Activated CD4-positive, alpha-beta T cell treated with anti-CD3 and anti-CD28 coated beads for 36 hours (primary cell): ENCODE data around the gene CENPV. TPM values are rescaled to one million over a fixed set of nuclear protein-coding genes. Genes with fewer than 3 reads are reported as not detected.
A peak's percentile ranks its signal among the peaks of the same experiment; 100 is the strongest.
"Not testable (repeated sequence)": the region's sequence is repeated elsewhere in the genome, so short reads cannot be mapped to it uniquely, and the experiment has no call there.

Source experiments
- ATAC-seq: fragments of 200-7000 bp; cut with Tn5 transposase; one replicate; pipeline ENCODE4 v1.10.0; 2021; ENCODE audit warnings: mild to moderate bottlenecking, moderate library complexity
- CTCF ChIA-PET: fragments of 350-600 bp; sonication (Branson Sonifier 250); formaldehyde crosslinking; loops from one replicate; lab custom pipeline; 2021; ENCODE audit warnings: antibody characterized with exemption; lab: Charles Lee
- POLR2A ChIA-PET: fragments of 350-600 bp; sonication (Branson Sonifier 250); formaldehyde crosslinking; loops from one replicate; lab custom pipeline; 2021; ENCODE audit warnings: antibody characterized with exemption, inconsistent platforms; lab: Charles Lee
- DNase-seq: peaks from one replicate; pipeline ENCODE4 v3.0.0-alpha.2; 2020
- H3K27ac Mint-ChIP-seq: one replicate; pipeline ENCODE4 v1.8.0; 2021; ENCODE audit warnings: mixed read lengths
- H3K27me3 Mint-ChIP-seq: one replicate; pipeline ENCODE4 v1.8.0; 2021; ENCODE audit warnings: mixed read lengths
- H3K36me3 Mint-ChIP-seq: one replicate; pipeline ENCODE4 v1.8.0; 2021; ENCODE audit warnings: low read depth, mixed read lengths
- H3K4me1 Mint-ChIP-seq: one replicate; pipeline ENCODE4 v1.8.0; 2021; ENCODE audit warnings: mixed read lengths
- H3K4me3 Mint-ChIP-seq: one replicate; pipeline ENCODE4 v1.8.0; 2021; ENCODE audit warnings: mild to moderate bottlenecking, moderate library complexity, mixed read lengths
- H3K9me3 Mint-ChIP-seq: one replicate; pipeline ENCODE4 v1.8.0; 2021; ENCODE audit warnings: low read depth, mixed read lengths
- intact Hi-C, 2 experiments: fragments of 100-400 bp; cut with DNase I in 1 of 2; cut with micrococcal nuclease in 1 of 2; formaldehyde crosslinking; loops; one replicate each; pipeline versions ENCODE4 v1.14.2 to v1.15.1; 2022 to 2024; cut with DNase I, micrococcal nuclease
- total RNA-seq, 2 experiments: library from RNA; stranded (reverse); gene quantifications; one replicate each; pipeline ENCODE4 v1.2.3, GENCODE V29; 2021

Gene CENPV
- 100 to 1,000 TPM; 100 to 132 TPM for total RNA-seq

- ATAC-seq = peak; percentile 82
- Mint-ChIP-seq H3K27me3 (no peaks in the 10 kb centered on the region), H3K9me3 (no peaks in the 10 kb centered on the region), H3K36me3 (peaks cover 14% of the 10 kb centered on the region), H3K4me3 (peak within 1 kb of the TSS; percentile 97), H3K27ac (peak within 1 kb of the TSS; percentile 84), H3K4me1 (peaks cover 22% of the 10 kb centered on the region)
- peak; percentile 81 for DNase-seq
- ChIA-PET CTCF (interaction anchor here (0.5 to 7.4 kb wide), 12 partner anchors 9 to 1483 kb away, joined by 3 to 64 read pairs (median 3); partner anchors contain the start of gene SREBF1), POLR2A (interaction anchor here (0.5 to 1.6 kb wide), 6 partner anchors 27 to 336 kb away, joined by 3 to 9 read pairs (median 4); partner anchors contain the start of genes CCDC144A and UBB)
- intact Hi-C loops = loop anchor here (1.0 to 5.0 kb wide), 7 partner anchors 27 to 182 kb away; partner anchors contain the start of gene PIGL (in 1 of the 2)
Measured at GRCh38 chr17:16353317-16354174, at the start of gene CENPV. TSS of gene CENPV (minus strand) at chr17:16353469. CDS start at chr17:16353436, 33 bp downstream.

GRCh38 chr17:16398270-16399267, 45.3 kb upstream of the CENPV start:
- Mint-ChIP-seq H3K4me1 (peaks cover 8% of the 10 kb centered on the region), H3K27ac (peak overlapping the region; percentile 2), H3K36me3 (no peaks in the 10 kb centered on the region), H3K9me3 (no peaks in the 10 kb centered on the region), H3K4me3 (no peak overlapping the region), H3K27me3 (no peaks in the 10 kb centered on the region)
- intact Hi-C loops = no loop called here
- DNase-seq (peak; percentile 58), ATAC-seq (peak; percentile 98)
- POLR2A ChIA-PET = no interaction called here
- CTCF ChIA-PET = interaction anchor here (0.9 kb wide), 1 partner anchor 18 kb away, joined by 3 read pairs; no protein-coding TSS in a partner anchor

GRCh38 chr17:16396693-16397092, 43.4 kb upstream of the CENPV start:
- H3K27ac Mint-ChIP-seq, H3K4me1 Mint-ChIP-seq, CTCF ChIA-PET, H3K27me3 Mint-ChIP-seq, ATAC-seq, H3K4me3 Mint-ChIP-seq, DNase-seq, H3K9me3 Mint-ChIP-seq, H3K36me3 Mint-ChIP-seq, intact Hi-C loops: not testable (repeated sequence)
- POLR2A ChIA-PET = interaction anchor here (0.8 kb wide), 1 partner anchor 18 kb away, joined by 4 read pairs; no protein-coding TSS in a partner anchor

- intact Hi-C loops, POLR2A ChIA-PET, CTCF ChIA-PET, H3K27me3 Mint-ChIP-seq, H3K9me3 Mint-ChIP-seq, H3K4me1 Mint-ChIP-seq, ATAC-seq, DNase-seq, H3K4me3 Mint-ChIP-seq, H3K27ac Mint-ChIP-seq, H3K36me3 Mint-ChIP-seq: not testable (repeated sequence)
Measured at GRCh38 chr17:16395887-16396286, 42.6 kb upstream of the CENPV start.

GRCh38 chr17:16392491-16392890, 39.2 kb upstream of the CENPV start:
- DNase-seq, H3K27ac Mint-ChIP-seq, H3K4me1 Mint-ChIP-seq, intact Hi-C loops, H3K27me3 Mint-ChIP-seq, H3K9me3 Mint-ChIP-seq, H3K4me3 Mint-ChIP-seq, H3K36me3 Mint-ChIP-seq, ATAC-seq: not testable (repeated sequence)
- CTCF ChIA-PET = interaction anchor here (0.8 kb wide), 1 partner anchor 782 kb away, joined by 3 read pairs; no protein-coding TSS in a partner anchor
- POLR2A ChIA-PET = interaction anchor here (0.7 kb wide), 1 partner anchor 46 kb away, joined by 5 read pairs; no protein-coding TSS in a partner anchor

GRCh38 chr17:16391451-16391850, 38.2 kb upstream of the CENPV start:
- H3K27me3 Mint-ChIP-seq = no peaks in the 10 kb centered on the region
- no peaks in the 10 kb centered on the region for H3K36me3 Mint-ChIP-seq
- no peak overlapping the region for H3K27ac Mint-ChIP-seq
- ChIA-PET CTCF (interaction anchor here (1.0 to 1.1 kb wide), 2 partner anchors 24 to 47 kb away, joined by 3 read pairs; partner anchors contain the start of gene TRPV2), POLR2A (no interaction called here)
- ATAC-seq = no peak
- H3K4me1 Mint-ChIP-seq = peaks cover 5% of the 10 kb centered on the region
- H3K4me3 Mint-ChIP-seq = no peak overlapping the region
- intact Hi-C loops = no loop called here
- DNase-seq = no peak
- H3K9me3 Mint-ChIP-seq = no peaks in the 10 kb centered on the region

GRCh38 chr17:16386126-16386507, 32.8 kb upstream of the CENPV start:
- H3K27me3 Mint-ChIP-seq, H3K9me3 Mint-ChIP-seq, DNase-seq, POLR2A ChIA-PET, ATAC-seq: not testable (repeated sequence)
- peak overlapping the region; percentile 73 for H3K27ac Mint-ChIP-seq
- peak overlapping the region; percentile 69 for H3K4me3 Mint-ChIP-seq
- intact Hi-C loops = loop anchor here (1.0 to 10.0 kb wide), 6 partner anchors 29 to 199 kb away; partner anchors contain the start of gene TRPV2 (in 1 of the 2)
- CTCF ChIA-PET = interaction anchor here (0.6 to 2.2 kb wide), 6 partner anchors 17 to 1445 kb away, joined by 3 to 11 read pairs (median 4); no protein-coding TSS in a partner anchor
- H3K36me3 Mint-ChIP-seq = peaks cover 33% of the 10 kb centered on the region
- H3K4me1 Mint-ChIP-seq = peaks cover 40% of the 10 kb centered on the region

- H3K4me1 Mint-ChIP-seq = peaks cover 42% of the 10 kb centered on the region
- no peak for DNase-seq
- intact Hi-C loops = loop anchor here (5.0 to 10.0 kb wide), 2 partner anchors 200 to 918 kb away; partner anchors contain the start of gene NT5M (in 1 of the 2)
- H3K36me3 Mint-ChIP-seq = peaks cover 33% of the 10 kb centered on the region
- no peaks in the 10 kb centered on the region for H3K9me3 Mint-ChIP-seq
- no peaks in the 10 kb centered on the region for H3K27me3 Mint-ChIP-seq
- peak overlapping the region; percentile 38 for H3K27ac Mint-ChIP-seq
- ATAC-seq = no peak
- POLR2A ChIA-PET = interaction anchor here (1.5 kb wide), 1 partner anchor 54 kb away, joined by 5 read pairs; no protein-coding TSS in a partner anchor
- H3K4me3 Mint-ChIP-seq = no peak overlapping the region
- CTCF ChIA-PET = interaction anchor here (1.5 to 2.2 kb wide), 3 partner anchors 32 to 57 kb away, joined by 3 to 11 read pairs (median 6); partner anchors contain the start of gene CENPV
Measured at GRCh38 chr17:16384557-16384956, 31.3 kb upstream of the CENPV start.

GRCh38 chr17:16383772-16384287, 30.6 kb upstream of the CENPV start:
- ChIA-PET POLR2A (interaction anchor here (1.2 to 1.7 kb wide), 2 partner anchors 32 to 55 kb away, joined by 6 to 9 read pairs; partner anchors contain the start of gene TRPV2), CTCF (interaction anchor here (0.9 to 1.8 kb wide), 4 partner anchors 20 to 154 kb away, joined by 4 to 10 read pairs (median 6); partner anchors contain the start of gene TRPV2)
- H3K9me3 Mint-ChIP-seq = no peaks in the 10 kb centered on the region
- DNase-seq = no peak
- H3K27ac Mint-ChIP-seq = peak overlapping the region; percentile 38
- intact Hi-C loops = loop anchor here (5.0 to 10.0 kb wide), 2 partner anchors 201 to 918 kb away; partner anchors contain the start of gene NT5M (in 1 of the 2)
- peaks cover 33% of the 10 kb centered on the region for H3K36me3 Mint-ChIP-seq
- H3K27me3 Mint-ChIP-seq = no peaks in the 10 kb centered on the region
- peaks cover 42% of the 10 kb centered on the region for H3K4me1 Mint-ChIP-seq
- peak overlapping the region; percentile 90 for H3K4me3 Mint-ChIP-seq
- ATAC-seq = no peak

GRCh38 chr17:16383216-16383615, 29.9 kb upstream of the CENPV start:
- ChIA-PET CTCF (interaction anchor here (0.7 to 1.8 kb wide), 6 partner anchors 19 to 206 kb away, joined by 3 to 10 read pairs (median 4); partner anchors contain the start of gene TRPV2), POLR2A (interaction anchor here (1.2 to 1.7 kb wide), 3 partner anchors 33 to 56 kb away, joined by 3 to 9 read pairs (median 6); partner anchors contain the start of gene TRPV2)
- Mint-ChIP-seq H3K4me1 (peaks cover 42% of the 10 kb centered on the region), H3K36me3 (peaks cover 33% of the 10 kb centered on the region), H3K9me3 (no peaks in the 10 kb centered on the region), H3K27me3 (no peaks in the 10 kb centered on the region), H3K27ac (peak overlapping the region; percentile 31), H3K4me3 (peak overlapping the region; percentile 90)
- ATAC-seq = no peak
- intact Hi-C loops = loop anchor here (5.0 to 10.0 kb wide), 2 partner anchors 202 to 919 kb away; partner anchors contain the start of gene NT5M (in 1 of the 2)
- no peak for DNase-seq
